Activated T-helper 1 cell treated with Interleukin-2 at 50 U/mL for 16 hours (primary cell): ENCODE measurements around the gene ROM1.
A peak's percentile ranks its signal among the peaks of the same experiment; 100 is the strongest.
"Not testable (repeated sequence)": the region's sequence is repeated elsewhere in the genome, so short reads cannot be mapped to it uniquely, and the experiment has no call there.

ENCODE experiments used
- DNase-seq: peaks from one replicate; pipeline ENCODE4 v3.0.0-alpha.2; 2020; ENCODE audit warnings: low read depth

The ROM1 gene

GRCh38 chr11:62612366-62613290 lies at the start of gene ROM1, which contains the start of gene EML3:
Gene ROM1, plus strand, starts transcription at chr11:62613257. Its CDS starts 25 bp downstream, at chr11:62613282.
Gene EML3, minus strand, starts transcription at chr11:62612775. Its CDS starts 318 bp downstream, at chr11:62612457.
- peak; percentile 80 for DNase-seq

- DNase-seq = no peak
These were observed 47.8 kb upstream of the ROM1 start for GRCh38 chr11:62565100-62565802.

- DNase-seq = no peak
These were observed 46.8 kb upstream of the ROM1 start for GRCh38 chr11:62566247-62566646.

GRCh38 chr11:62567018-62567633 lies 45.9 kb upstream of the ROM1 start:
- no peak for DNase-seq

GRCh38 chr11:62569611-62570010 lies 43.4 kb upstream of the ROM1 start:
- no peak for DNase-seq

GRCh38 chr11:62570903-62571302 lies 42.2 kb upstream of the ROM1 start:
- DNase-seq = not testable (repeated sequence)

- not testable (repeated sequence) for DNase-seq
These were observed 41.6 kb upstream of the ROM1 start for GRCh38 chr11:62571493-62571892.

GRCh38 chr11:62572431-62572830 lies 40.6 kb upstream of the ROM1 start:
- no peak for DNase-seq

GRCh38 chr11:62573006-62573591 lies 40.0 kb upstream of the ROM1 start:
- no peak for DNase-seq

GRCh38 chr11:62573592-62574362 lies 39.3 kb upstream of the ROM1 start, which contains the start of gene EEF1G:
Gene EEF1G, minus strand, starts transcription at chr11:62573891. Its CDS starts 49 bp downstream, at chr11:62573842.
- peak; percentile 98 for DNase-seq

- no peak for DNase-seq
These were observed 38.5 kb upstream of the ROM1 start for GRCh38 chr11:62574363-62575071.

- no peak for DNase-seq
These were observed 37.9 kb upstream of the ROM1 start for GRCh38 chr11:62575156-62575555.

- DNase-seq = no peak
These were observed 37.2 kb upstream of the ROM1 start for GRCh38 chr11:62575837-62576236.

- no peak for DNase-seq
These were observed 35.9 kb upstream of the ROM1 start for GRCh38 chr11:62577046-62577714.

GRCh38 chr11:62578541-62578940 lies 34.5 kb upstream of the ROM1 start:
- no peak for DNase-seq

GRCh38 chr11:62579252-62579651 lies 33.8 kb upstream of the ROM1 start:
- no peak for DNase-seq

GRCh38 chr11:62580959-62581715 lies 31.9 kb upstream of the ROM1 start:
- no peak for DNase-seq

- not testable (repeated sequence) for DNase-seq
These were observed 31.3 kb upstream of the ROM1 start for GRCh38 chr11:62581735-62582134.

- not testable (repeated sequence) for DNase-seq
These were observed 27.7 kb upstream of the ROM1 start for GRCh38 chr11:62585356-62585755.
